GM15510 (cell line): ENCODE measurements around the gene THBS1.

Experiments
- POLR2A ChIP-seq: IDR thresholded peaks from 3 replicates; pipeline ENCODE4 v1.6.1; 2011; ENCODE audit warnings: borderline replicate concordance; ENCODE audit not compliant: insufficient read length; ENCODE audit errors: extremely low read depth

The THBS1 gene

DNA sequence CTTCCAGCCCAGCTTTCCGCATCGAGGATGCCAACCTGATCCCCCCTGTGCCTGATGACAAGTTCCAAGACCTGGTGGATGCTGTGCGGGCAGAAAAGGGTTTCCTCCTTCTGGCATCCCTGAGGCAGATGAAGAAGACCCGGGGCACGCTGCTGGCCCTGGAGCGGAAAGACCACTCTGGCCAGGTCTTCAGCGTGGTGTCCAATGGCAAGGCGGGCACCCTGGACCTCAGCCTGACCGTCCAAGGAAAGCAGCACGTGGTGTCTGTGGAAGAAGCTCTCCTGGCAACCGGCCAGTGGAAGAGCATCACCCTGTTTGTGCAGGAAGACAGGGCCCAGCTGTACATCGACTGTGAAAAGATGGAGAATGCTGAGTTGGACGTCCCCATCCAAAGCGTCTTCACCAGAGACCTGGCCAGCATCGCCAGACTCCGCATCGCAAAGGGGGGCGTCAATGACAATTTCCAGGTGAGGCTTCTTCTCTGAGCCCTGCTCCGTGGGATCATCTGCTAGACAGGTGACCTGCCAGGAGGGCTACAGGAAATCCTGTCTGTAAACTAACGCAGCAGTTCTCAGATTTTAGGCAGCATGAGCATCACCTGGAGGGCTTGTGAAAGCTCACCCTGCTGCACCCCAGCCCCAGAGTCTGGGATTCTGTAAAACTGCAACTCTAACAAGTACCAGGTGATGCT lies 1.6 kb downstream of the THBS1 start:
- no peak for TF ChIP-seq POLR2A

DNA sequence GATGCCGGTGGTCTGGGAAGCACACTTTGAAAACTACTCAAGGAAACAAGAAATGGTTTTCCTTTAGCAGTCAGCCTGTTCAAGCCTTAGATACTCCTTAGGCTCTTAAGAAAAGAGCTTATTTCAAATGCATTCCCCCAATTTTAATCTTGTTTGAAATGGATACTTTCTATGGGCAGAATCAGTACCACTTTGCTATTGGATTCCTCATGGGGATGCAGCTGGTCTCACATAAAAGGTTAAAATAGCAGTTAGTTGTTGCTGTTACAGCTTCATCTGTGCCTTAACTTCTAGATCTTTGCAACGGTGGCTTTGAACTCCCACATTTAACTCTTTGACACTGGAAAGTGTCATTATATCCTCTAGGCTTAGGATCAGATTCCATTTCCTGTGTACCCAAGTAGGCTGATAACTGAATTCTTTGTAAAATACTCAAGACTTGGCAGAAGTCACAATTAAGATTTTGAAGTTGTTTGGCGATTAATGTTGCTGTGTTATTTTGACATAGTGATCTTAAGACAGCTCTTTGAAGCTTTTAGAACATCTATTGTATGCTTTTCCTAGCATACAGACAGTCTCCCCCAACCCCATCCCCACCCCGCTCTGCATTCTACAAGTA lies 2.2 kb downstream of the THBS1 start:
- no peak for TF ChIP-seq POLR2A

- no peak for TF ChIP-seq POLR2A
These were observed 2.9 kb downstream of the THBS1 start for GRCh38 chr15:39583596-39584265.

DNA sequence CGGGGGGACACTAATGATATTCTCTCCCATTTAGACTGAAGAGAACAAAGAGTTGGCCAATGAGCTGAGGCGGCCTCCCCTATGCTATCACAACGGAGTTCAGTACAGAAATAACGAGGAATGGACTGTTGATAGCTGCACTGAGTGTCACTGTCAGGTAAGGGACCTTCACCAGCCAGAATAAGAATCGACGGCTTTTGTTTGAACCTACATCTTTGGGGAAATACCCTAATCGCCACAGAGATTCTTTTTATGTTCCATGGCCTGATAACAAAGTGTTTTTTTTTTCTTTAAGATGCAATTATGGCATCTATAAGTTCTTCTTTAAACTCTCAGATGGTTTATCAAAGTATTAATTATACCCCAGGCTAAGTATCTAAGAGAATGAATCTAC lies 3.4 kb downstream of the THBS1 start:
- no peak for TF ChIP-seq POLR2A

- TF ChIP-seq POLR2A = no peak
These were observed 3.9 kb downstream of the THBS1 start for GRCh38 chr15:39584662-39585388.

DNA sequence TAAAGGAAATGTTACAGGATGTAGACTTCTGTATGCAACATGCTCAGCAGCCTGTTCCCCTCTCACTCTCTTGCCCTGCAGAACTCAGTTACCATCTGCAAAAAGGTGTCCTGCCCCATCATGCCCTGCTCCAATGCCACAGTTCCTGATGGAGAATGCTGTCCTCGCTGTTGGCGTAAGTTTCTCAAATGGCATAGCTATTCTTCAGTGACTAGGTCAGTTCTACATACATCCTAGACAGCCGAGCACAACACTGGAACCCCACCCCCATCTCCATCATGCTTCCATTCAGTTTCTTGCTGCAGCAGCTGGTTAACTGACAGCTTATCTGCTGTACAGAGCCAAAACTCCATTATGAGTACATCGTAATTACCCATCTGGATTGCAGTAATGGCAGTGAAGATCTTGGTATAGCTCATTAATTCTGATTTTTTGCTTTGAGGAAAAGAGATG lies 4.5 kb downstream of the THBS1 start:
- TF ChIP-seq POLR2A = no peak

GRCh38 chr15:39585871-39586301 lies 5.0 kb downstream of the THBS1 start:
- TF ChIP-seq POLR2A = no peak

GRCh38 chr15:39586387-39587095 lies 5.7 kb downstream of the THBS1 start:
- no peak for TF ChIP-seq POLR2A

DNA sequence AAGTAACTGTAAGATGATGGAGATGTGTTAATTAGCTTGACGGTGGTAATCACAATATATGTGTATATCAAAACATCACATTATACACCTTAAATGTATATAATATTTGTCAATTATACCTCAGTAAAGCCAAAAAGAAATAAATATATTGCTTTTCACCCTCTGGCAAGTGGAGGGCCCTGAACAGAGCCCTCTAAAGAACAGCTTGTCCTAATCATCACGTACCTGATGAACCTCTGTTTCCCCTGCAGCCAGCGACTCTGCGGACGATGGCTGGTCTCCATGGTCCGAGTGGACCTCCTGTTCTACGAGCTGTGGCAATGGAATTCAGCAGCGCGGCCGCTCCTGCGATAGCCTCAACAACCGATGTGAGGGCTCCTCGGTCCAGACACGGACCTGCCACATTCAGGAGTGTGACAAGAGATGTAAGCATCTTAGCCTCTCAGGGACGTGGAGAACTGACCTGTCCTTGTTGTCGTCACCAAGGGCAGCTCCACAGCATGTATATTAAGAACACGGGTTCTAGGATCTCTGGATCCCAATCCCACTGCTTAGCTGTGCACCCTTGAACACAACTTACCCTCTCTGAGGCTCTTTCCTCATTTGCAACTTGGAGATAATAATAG lies 6.3 kb downstream of the THBS1 start:
- TF ChIP-seq POLR2A = no peak

GRCh38 chr15:39587731-39588530 lies 7.1 kb downstream of the THBS1 start:
- TF ChIP-seq POLR2A = no peak

DNA sequence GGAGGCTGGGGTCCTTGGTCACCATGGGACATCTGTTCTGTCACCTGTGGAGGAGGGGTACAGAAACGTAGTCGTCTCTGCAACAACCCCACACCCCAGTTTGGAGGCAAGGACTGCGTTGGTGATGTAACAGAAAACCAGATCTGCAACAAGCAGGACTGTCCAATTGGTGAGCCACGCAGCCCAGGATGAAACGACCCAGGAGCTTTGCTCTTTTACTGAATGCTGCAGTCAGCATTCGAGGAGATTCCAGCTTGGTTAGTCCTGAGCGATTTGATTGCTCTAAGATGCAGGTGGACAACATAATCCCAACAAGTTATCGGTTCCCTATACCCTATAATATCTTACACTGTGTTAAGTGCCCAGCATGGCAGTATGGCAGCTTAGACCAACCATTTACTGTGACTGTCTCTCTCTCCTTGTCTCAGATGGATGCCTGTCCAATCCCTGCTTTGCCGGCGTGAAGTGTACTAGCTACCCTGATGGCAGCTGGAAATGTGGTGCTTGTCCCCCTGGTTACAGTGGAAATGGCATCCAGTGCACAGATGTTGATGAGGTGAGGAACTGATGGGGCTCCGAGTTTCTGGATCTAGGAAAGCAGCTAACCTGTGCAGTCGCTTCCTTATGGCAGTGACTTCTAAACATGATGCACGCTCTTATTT lies 7.8 kb downstream of the THBS1 start:
- no peak for TF ChIP-seq POLR2A

- no peak for TF ChIP-seq POLR2A
These were observed 8.4 kb downstream of the THBS1 start for GRCh38 chr15:39589193-39589814.
